ENCODE results near the gene SORBS1.

DNA sequence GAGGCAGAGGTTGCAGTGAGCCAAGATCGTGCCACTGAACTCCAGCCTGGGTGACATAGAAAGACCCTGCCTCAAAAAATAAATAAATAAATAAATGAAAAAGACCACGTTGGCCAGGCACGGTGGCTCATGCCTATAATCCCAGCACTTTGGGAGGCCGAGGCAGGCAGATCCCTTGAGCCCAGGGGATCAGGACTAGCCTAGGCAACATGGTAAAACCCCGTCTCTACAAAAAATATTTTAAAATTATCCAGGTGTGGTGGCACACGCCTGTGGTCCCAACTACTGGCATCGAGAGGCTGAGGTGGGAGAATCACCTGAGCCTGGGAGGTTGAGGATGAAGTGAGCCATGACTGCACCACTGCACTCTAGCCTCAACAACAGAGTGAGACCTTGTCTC, 153.6 kb downstream of the SORBS1 start:
- TF ChIP-seq, protein P1, sequence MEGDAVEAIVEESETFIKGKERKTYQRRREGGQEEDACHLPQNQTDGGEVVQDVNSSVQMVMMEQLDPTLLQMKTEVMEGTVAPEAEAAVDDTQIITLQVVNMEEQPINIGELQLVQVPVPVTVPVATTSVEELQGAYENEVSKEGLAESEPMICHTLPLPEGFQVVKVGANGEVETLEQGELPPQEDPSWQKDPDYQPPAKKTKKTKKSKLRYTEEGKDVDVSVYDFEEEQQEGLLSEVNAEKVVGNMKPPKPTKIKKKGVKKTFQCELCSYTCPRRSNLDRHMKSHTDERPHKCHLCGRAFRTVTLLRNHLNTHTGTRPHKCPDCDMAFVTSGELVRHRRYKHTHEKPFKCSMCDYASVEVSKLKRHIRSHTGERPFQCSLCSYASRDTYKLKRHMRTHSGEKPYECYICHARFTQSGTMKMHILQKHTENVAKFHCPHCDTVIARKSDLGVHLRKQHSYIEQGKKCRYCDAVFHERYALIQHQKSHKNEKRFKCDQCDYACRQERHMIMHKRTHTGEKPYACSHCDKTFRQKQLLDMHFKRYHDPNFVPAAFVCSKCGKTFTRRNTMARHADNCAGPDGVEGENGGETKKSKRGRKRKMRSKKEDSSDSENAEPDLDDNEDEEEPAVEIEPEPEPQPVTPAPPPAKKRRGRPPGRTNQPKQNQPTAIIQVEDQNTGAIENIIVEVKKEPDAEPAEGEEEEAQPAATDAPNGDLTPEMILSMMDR (IDR thresholded peaks at IDR 0.05): no peak
- no peak for TF ChIP-seq POLR2A (IDR thresholded peaks at IDR 0.05)
